Kidney tubule cell (primary cell): ENCODE data around the gene EDNRA.

ENCODE experiments used
- DNase-seq: peaks from one replicate; pipeline ENCODE4 v3.0.0-alpha.2; 2018; ENCODE audit warnings: low spot score

Gene EDNRA

DNA sequence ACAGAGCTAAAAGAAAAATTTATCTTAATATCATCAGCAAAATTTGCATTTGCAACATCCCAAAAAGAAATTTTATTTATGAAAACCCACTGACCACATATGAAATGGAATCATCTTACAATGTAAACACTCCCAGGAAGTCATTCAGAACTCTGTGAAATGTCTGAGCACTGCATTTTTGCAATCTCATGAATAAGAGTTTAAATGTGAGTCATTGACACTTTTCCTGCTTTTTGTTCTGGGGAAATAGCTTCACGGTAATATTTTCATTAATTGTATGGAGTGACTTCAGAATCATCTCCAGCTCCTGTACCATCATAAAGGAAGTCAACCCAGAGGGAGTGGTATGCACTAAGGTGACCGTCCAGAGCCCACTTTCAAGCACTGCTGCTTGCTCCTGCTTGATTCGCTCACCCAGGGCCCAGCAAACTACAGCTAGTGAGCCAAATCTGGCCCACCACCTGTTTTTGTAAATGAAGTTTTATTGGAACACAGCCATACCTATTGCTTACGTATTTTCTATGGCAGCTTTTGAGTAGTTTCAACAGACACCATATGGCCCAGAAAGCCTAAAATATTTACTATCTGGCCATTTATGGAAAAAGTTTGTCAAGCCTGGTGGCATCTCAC is 17.2 kb downstream of the EDNRA start:
- peak; percentile 73 for DNase-seq

DNA sequence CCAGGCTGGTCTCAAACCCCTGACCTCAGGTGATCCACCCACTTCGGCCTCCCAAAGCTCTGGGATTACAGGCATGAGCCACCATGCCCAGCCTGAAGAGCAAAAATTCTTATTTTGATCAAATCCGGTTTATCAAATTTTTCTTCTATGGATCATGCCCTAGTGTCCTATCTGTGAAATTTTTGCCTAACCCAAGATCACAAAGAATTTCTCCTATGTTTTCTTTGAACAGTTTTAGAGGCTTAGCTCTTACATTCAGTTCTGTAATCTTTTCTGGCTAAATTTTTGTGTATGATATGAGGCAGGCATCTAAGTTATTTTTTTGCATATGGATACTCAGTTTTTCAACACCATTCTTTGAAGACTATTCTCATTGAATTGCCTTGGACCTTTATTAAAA is 27.4 kb downstream of the EDNRA start:
- no peak for DNase-seq

DNA sequence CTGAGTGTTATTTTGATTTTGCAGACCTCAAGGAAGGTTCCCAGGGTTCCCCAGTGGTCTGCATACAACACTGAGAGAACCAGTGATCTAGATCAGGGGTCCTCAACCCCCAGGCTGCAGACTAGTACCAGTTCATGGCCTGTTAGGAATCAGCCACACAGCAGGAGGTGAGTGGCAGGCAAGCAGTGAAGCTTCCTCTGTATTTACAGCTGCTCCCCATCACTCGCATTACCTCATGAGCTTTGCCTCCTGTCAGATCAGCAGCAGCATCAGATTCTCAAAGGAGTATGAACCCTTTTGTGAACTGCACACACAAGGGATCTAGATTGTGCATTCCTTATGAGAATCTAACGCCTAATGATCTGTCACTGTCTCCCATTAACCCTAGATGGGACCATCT is 28.5 kb downstream of the EDNRA start:
- no peak for DNase-seq

DNA sequence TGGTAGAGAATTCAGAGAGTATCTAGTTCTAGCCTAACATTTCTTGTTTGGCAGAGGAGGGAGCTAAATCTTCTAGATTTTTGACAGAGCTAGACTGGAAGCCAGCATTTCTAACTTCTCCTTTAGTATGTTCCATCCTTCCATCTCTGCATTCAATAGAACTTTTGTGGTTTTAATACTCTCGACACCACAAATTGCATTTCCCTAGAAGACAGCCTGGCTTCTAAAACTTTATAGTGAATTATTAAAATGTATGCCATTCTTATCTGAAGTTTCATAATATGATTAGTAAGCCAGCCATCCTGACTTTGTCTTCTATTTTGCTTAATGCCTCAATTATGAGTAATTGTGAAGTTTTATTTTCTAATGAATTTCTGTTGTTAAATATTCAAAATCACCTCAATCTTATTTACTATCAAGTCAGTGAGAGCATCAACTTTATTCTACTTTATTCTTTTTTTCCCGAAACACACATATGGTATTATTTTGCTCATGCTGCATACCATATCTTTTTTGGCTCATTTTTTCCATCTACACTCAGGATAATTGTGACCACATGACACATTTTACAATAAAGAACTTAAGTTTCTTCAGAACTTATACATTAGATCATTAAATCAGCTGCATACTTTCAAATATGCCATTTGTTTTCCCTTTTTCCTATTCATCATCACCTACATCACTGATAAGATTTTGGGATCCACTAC is 30.2 kb downstream of the EDNRA start:
- DNase-seq: no peak

DNA sequence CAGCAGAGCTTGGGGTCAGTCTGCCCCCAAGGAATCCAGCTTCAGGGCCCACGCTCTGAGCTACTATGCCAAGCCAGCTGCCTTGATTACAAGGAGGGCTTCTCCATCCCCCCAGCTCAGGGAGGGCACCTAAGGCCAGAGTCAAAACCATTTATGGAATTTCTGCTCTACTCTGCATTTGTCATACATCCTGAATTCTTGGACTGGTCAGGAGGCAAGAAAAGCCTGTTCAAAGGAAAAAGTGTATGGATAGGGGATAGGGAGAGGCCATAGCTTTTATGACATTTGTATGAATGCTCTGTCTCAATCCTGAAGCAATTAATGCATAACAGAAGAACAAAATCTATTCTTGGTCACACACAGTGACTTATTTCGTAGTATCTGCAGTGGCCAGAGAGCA is 32.2 kb downstream of the EDNRA start:
- DNase-seq: no peak

DNA sequence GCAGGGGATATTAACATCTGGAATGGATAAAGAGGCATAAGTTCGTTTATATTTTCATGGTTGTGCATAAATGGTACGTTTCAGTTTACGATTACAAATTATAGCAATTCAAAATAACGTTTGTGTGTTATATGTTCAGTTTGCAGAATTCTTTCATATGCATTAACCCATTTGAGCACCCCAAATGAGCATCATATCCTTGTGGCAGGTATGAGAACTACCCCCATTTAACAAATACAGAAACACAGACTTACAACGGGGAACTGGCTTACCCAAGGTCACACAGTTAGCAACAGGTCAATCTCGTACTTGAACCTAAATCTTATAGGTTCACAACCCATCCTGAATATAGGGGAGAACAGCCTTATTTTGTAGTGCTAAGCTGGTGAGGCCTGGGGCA is 33.1 kb downstream of the EDNRA start:
- no peak for DNase-seq

DNA sequence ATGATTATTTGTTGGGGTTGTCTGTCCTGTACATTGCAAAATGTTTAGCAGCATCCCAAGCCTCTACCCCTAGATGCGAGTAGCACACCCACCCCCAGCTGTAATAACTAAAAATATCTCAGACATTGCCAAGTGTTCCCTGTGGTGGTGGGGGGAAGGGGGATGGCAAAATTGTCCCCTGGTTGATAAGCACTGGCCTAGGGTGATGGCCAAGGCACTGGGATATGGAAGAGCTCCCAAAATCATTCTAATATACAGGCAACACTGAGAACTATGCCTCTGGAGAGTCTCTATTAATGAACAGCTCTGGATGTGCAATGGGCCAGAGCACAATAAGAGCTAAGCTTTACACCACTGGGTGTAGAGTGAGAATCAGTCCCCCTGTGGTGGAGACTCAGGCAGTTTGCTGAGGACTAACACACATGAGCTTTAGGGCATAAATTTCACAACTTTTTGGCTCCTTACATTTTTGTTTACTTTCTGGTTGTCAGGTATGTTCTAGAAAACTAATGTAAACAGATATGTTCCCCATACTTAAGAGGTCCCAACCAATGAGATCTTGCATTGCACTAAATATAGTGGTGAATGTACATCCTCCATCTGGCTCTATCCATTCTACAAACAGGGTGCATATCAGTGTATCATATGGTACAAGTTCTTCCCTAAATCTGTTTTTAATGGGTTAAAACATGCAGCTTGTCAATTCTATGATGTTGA is 34.5 kb downstream of the EDNRA start:
- no peak for DNase-seq

DNA sequence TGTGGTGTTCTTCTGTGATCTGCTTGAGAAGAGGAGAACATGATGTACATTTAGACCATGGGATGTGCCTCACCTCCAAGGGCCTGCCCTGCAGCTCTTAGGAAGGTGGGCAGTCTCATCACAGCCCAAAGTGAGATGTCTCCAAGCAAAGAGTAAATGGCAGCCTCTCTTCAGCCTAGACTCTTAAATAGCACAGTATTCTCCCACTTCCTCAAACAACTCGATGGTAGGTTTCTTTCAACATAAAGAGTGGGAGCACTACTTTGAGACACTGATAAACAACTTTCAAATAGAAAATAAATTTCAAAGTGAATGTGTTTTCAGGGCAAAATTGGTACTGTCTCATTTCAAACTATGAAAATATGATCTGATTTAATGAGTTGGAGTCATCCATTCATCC is 35.2 kb downstream of the EDNRA start:
- DNase-seq: no peak

DNA sequence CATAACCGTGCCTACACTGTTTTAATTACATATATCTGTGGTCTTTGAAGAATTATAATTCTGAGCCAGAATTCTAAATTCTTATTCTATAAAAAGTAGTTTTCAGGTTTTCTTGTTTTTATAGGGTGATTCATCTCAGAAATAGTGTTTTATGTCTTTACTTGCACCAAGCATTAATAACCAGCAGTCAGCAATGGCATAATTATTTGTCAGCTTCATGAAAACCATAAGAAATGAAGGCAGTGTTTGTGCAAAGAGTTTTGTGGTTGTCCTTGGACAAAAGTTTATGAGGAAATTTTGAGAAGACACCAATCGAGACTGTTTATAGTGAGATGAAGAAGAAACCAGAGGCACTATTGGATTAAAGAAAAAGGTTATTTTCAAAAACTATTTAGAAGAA is 37.2 kb downstream of the EDNRA start:
- DNase-seq: no peak

DNA sequence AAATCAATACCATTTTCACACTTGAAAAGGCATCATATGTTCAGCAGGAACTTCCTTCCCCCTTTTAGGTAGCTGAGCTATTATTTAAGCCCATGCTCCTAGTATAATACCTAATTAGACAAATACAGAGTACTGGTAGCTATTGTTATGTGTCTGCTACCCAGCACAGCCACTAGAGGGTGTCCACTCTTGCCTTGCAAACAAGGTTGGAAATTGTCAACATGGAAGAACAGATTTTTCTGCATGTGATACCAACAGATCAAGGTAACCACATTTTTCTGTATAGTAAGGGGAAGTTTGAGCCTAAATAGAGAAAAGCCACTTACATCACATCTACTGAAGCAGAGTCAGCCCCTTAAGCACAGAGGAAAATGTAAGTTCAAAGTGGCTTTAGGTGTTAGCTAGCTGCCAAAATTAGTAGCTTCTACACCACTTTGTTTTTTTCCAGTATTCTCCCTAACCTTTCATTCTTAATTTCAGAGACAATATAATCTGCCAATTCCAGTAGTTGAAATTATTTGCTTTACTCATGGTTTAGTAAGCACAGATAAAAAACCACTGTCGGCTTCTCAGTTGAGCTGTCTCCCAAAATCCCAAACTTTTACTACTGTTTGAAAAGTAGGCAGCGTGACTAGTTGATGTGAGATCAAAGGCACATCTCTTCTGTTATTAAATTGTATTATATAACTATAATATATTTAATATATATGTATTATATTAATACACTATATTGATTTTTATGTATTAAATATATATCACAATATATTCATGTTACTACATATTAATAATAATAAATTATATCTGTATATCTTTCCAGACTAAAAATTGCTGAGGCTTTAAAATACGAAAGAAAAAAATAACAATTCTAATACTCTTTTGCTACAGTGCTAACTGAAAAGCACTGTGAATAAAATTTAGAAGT is 38.2 kb downstream of the EDNRA start:
- peak; percentile 71 for DNase-seq

DNA sequence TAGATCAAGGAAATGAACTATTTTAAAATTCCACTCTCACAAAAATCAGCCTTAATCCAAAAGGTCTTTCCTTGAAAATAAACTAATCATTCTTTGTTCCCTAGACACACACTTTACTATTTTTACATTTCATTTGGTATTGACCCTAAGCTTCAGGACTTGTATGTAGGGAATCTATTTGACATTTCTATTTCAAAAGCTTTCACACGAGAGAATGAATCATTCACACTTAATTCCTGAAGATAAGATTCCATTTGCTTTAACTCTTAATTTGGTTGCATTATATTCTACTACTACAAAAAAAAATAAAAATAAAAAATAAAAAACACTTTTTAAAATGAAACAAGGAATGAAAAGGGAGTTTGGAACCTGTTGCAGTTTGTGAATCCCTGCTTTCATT is 43.7 kb downstream of the EDNRA start:
- no peak for DNase-seq

DNA sequence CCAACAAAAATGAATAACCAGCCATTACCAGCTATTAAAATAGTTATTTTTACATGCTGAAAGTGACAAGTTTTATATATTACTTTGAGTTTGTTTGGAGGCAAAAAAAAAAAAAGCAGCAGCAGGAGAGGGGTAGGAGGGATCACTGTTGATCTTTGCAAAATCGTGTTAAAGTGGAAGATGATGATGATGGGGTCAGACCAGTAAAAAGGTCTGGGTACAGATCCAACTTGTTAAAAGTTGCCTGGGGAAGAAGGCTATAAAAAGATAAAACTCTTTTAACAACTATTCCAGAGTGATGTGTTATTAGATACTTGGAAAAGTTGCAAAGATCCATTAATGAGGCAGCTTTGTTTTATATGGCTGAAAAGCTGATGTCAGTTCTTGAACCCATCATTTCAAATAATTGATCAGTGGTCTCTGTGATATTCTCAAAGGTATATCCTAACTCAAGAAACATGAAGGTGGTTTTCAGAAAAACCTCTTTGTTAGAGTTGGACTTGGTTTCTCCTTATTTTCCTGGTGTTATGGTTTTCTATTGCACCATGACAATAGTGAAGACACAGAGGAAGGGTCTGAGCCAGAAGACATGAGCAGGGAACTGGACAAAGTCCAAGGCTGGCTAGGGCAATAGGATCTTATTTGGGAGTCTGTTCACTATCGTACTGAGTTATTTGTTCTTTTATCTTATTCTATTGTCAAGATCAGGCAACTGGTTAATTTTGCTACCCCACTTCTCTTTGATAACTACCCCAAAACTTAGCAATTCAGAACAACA is 44.8 kb downstream of the EDNRA start:
- DNase-seq: no peak

DNA sequence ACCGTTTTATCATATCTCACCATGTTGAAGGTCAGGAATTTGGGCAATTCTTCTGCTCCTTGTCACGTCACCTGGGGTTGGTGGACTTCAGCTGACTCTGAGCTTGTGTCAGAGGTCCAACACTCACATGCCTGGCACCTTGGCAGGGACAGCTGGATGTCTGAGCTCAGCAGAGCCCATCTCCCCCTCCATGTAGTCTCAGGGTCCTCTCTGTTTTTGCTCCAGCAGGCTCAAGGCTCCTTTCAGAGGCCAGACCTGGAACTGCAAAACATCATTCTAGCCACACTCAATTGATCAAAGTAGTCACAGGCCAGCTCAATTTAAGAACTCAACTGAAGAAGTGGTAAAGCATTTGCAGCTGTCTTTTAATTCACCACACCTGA is 45.4 kb downstream of the EDNRA start:
- DNase-seq: no peak

DNA sequence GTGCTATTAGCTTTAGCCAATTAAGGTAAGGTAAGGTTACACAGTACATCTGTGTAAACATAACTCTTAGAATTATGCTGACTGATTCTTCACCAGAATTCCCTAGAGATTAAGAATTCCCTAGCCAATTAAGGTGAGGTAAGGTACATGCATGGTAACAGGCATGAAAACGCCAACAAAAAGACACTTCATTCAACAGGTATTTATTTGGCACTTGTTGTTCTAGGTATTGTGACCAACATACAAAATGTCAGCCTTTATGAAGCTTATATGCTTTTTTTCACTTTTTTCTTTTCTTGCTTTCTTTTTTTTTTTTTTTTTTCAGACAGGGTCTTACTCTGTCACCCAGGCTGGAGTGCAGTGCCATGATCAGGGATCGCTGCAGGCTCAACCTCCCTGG is 47.2 kb downstream of the EDNRA start:
- no peak for DNase-seq

DNA sequence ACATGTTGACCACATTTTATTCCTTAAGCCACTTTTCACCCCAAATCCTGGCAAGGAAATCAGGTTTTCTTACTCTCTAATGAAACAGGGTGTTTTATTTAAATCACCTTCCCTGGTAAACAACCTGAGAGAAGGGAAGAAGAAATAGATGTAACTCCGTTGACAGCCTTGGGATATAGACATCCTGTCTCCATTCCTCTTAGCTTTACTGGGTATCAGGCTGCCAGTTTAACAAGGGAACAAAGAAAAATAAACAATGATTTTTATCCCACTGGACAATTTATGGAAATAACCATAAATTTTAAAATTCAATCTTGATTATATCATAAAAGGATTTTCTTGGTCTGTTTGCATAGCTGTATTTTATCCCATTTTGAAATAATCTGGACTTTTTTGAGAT is 49.2 kb downstream of the EDNRA start:
- DNase-seq: no peak

DNA sequence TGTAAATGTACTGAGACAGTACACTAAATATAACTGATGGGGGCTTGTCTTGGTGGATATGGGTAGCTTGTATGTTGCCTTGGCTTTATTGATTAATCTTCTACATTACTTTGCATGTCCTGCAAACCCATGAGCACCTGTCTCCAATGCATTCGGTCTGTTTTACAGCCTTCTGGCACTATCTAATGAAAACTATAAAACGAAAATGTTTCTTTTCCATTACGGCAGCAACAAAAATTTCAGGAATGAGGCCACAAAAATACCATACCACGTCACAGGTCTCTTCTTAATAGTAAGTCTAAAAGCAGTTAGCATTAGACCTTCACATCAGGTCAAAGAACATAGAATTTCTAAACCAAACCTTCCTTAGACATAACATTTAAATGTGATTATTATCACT is 49.8 kb downstream of the EDNRA start:
- no peak for DNase-seq

DNA sequence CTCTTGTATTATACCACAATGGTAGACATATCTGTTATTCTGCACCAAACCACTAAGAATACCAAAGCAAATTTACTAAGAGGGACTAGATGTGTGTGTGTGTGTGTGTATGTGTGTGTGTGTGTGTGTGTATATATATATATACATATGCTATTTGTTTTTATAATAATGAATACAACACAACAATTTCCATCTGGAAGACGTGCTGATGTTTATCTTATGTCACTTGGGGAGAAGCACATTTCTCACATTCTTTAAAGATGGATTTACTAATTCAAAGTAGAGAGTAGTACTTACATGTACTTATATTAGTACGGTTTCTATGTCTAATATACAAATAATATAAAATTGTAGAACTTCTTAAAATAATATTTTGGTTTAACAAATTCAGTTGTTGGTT is 52.0 kb downstream of the EDNRA start:
- DNase-seq: no peak

DNA sequence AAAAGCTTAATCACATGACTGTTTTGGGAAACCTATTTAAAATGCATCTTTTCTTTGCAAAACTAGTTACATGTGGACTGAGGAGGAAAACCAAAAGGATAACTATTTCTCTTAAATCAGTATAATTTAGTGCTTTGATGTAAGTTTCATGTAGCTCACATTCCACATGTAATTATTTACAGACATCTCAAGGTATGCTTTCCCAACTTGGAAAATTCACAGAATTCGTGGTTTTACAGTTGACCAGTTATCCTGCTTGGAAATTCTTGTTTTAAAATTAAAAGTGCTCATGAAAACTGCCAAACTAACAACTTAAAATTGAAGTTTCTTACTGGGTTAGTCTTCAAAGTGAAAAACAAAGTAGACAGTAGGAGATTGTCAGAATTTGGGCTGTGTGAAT is 52.4 kb downstream of the EDNRA start:
- no peak for DNase-seq

DNA sequence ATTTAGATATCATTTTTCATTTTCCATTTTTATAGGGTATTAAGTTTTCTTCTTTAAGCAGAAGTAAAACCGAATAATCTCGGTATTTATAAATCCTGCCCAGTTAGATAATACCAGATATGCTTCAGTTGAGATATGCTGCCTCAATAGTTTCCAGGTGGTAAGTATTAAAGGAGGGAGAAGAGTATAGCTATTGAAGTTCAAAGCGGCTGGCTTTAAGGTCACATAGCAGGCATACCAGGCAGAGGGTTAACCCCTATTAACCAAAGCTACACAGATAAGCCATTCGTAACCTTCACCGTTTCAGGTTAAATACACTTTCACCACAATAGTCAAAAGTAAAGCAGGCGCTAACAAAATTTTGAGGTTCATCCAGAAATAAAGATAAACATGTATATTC is 54.2 kb downstream of the EDNRA start:
- DNase-seq: no peak

DNA sequence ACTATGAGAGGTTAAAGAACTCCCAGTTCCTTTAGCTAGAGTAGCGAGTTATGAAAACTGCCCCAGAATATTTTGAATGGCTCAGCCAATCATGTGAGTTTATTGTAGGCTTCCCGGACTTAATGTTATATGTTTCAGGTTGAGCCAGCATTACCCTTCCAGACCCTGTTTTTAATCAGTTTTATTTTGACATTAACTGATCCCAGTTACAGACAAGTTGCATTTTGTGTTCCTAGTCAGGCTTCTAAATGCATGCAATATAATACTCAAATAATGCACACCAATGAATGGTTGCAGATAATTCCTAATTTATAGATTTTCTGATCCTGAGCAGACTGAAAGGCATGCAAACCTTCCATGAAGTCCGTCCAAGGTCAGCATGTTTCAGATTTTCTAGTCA is 57.8 kb downstream of the EDNRA start:
- no peak for DNase-seq

DNA sequence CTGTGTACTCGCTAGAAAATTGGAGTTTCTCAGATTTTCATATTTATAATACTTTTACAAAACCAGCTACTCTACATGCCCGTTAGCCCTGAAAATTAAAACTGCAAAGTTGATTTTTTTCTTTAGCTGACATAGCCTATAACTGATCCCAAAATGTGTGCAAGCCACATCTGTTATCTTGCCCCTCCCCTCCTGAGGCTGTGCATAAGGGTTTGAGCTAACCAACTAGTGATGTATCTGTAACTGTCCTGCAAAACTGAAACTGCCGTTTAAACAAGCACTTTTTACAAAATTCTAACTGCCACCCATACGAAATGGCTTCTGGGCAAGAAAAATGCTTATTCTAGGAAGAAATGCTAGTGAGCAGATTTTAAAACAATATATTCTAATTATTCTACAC is 59.1 kb downstream of the EDNRA start:
- DNase-seq: no peak
